DMS79 (cell line): ENCODE results near the gene PCDHGB3.

Experiments used
- DNase-seq: peaks from one replicate; lab custom pipeline; 2025; lab: John Stamatoyannopoulos, UW

Gene PCDHGB3

GRCh38 chr5:141419074-141419880 lies 49.2 kb downstream of the PCDHGB3 start:
- no peak for DNase-seq

GRCh38 chr5:141420855-141421488 lies 50.9 kb downstream of the PCDHGB3 start, which contains the start of gene PCDHGA11:
PCDHGA11 (plus strand) TSS chr5:141421051; CDS start chr5:141421228, 177 bp downstream.
- DNase-seq = no peak

GRCh38 chr5:141421489-141421855 lies 51.4 kb downstream of the PCDHGB3 start:
- DNase-seq = no peak
